Measurements from ENCODE around the gene RAB22A.
A peak's percentile ranks its signal among the peaks of the same experiment; 100 is the strongest.

The RAB22A gene

GRCh38 chr20:58352468-58352867 is 43.0 kb downstream of the RAB22A start:
- TF ChIP-seq, protein P1, sequence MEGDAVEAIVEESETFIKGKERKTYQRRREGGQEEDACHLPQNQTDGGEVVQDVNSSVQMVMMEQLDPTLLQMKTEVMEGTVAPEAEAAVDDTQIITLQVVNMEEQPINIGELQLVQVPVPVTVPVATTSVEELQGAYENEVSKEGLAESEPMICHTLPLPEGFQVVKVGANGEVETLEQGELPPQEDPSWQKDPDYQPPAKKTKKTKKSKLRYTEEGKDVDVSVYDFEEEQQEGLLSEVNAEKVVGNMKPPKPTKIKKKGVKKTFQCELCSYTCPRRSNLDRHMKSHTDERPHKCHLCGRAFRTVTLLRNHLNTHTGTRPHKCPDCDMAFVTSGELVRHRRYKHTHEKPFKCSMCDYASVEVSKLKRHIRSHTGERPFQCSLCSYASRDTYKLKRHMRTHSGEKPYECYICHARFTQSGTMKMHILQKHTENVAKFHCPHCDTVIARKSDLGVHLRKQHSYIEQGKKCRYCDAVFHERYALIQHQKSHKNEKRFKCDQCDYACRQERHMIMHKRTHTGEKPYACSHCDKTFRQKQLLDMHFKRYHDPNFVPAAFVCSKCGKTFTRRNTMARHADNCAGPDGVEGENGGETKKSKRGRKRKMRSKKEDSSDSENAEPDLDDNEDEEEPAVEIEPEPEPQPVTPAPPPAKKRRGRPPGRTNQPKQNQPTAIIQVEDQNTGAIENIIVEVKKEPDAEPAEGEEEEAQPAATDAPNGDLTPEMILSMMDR (IDR thresholded peaks at IDR 0.05): no peak
- Mint-ChIP-seq H3K27ac (no peak overlapping the region), H3K36me3 (ENCODE audit: low read depth) (peaks cover 28% of the 10 kb centered on the region), H3K27me3 (ENCODE audit: low read depth, poor library complexity) (no peaks in the 10 kb centered on the region), H3K9me3 (no peaks in the 10 kb centered on the region), H3K4me3 (no peak overlapping the region), H3K4me1 (peaks cover 36% of the 10 kb centered on the region)
- no peak for DNase-seq

- Mint-ChIP-seq H3K27me3 (ENCODE audit: low read depth, poor library complexity) (no peaks in the 10 kb centered on the region), H3K27ac (no peak overlapping the region), H3K4me1 (peaks cover 14% of the 10 kb centered on the region), H3K36me3 (ENCODE audit: low read depth) (peaks cover 41% of the 10 kb centered on the region), H3K4me3 (no peak overlapping the region), H3K9me3 (no peaks in the 10 kb centered on the region)
- TF ChIP-seq, protein P1 (IDR thresholded peaks at IDR 0.05): peak; percentile 18
- DNase-seq: peak; percentile 18
Observed at GRCh38 chr20:58359441-58359840, 49.9 kb downstream of the RAB22A start.

- peaks cover 39% of the 10 kb centered on the region for H3K36me3 Mint-ChIP-seq (ENCODE audit: low read depth)
- H3K4me1 Mint-ChIP-seq: peaks cover 12% of the 10 kb centered on the region
- no peak overlapping the region for H3K27ac Mint-ChIP-seq
- H3K4me3 Mint-ChIP-seq: no peak overlapping the region
- no peaks in the 10 kb centered on the region for H3K27me3 Mint-ChIP-seq (ENCODE audit: low read depth, poor library complexity)
- TF ChIP-seq, protein P1 (IDR thresholded peaks at IDR 0.05): no peak
- DNase-seq: no peak
- no peaks in the 10 kb centered on the region for H3K9me3 Mint-ChIP-seq
Observed at GRCh38 chr20:58360936-58361335, 51.4 kb downstream of the RAB22A start.

- peaks cover 19% of the 10 kb centered on the region for H3K4me1 Mint-ChIP-seq
- DNase-seq: no peak
- no peaks in the 10 kb centered on the region for H3K27me3 Mint-ChIP-seq (ENCODE audit: low read depth, poor library complexity)
- H3K27ac Mint-ChIP-seq: no peak overlapping the region
- TF ChIP-seq, protein P1 (IDR thresholded peaks at IDR 0.05): no peak
- no peak overlapping the region for H3K4me3 Mint-ChIP-seq
- peaks cover 41% of the 10 kb centered on the region for H3K36me3 Mint-ChIP-seq (ENCODE audit: low read depth)
- H3K9me3 Mint-ChIP-seq: no peaks in the 10 kb centered on the region
Observed at GRCh38 chr20:58361481-58362205, 52.1 kb downstream of the RAB22A start.

- Mint-ChIP-seq H3K9me3 (no peaks in the 10 kb centered on the region), H3K4me1 (peaks cover 21% of the 10 kb centered on the region), H3K4me3 (no peak overlapping the region), H3K27me3 (ENCODE audit: low read depth, poor library complexity) (no peaks in the 10 kb centered on the region), H3K36me3 (ENCODE audit: low read depth) (peaks cover 37% of the 10 kb centered on the region), H3K27ac (no peak overlapping the region)
- DNase-seq: no peak
- TF ChIP-seq, protein P1 (IDR thresholded peaks at IDR 0.05): no peak
Observed at GRCh38 chr20:58362206-58362516, 52.6 kb downstream of the RAB22A start.

GRCh38 chr20:58362970-58363369 is 53.5 kb downstream of the RAB22A start:
- Mint-ChIP-seq H3K4me1 (peaks cover 28% of the 10 kb centered on the region), H3K27me3 (ENCODE audit: low read depth, poor library complexity) (no peaks in the 10 kb centered on the region), H3K9me3 (no peaks in the 10 kb centered on the region), H3K36me3 (ENCODE audit: low read depth) (peaks cover 37% of the 10 kb centered on the region), H3K27ac (no peak overlapping the region), H3K4me3 (no peak overlapping the region)
- TF ChIP-seq, protein P1 (IDR thresholded peaks at IDR 0.05): no peak
- no peak for DNase-seq
